ENCODE data around the gene RBMY1D.
"Not testable (repeated sequence)": the region's sequence is repeated elsewhere in the genome, so short reads cannot be mapped to it uniquely, and the experiment has no call there.

The RBMY1D gene

GRCh38 chrY:21894426-21894825 is at the start of gene RBMY1D:
Gene RBMY1D, minus strand, starts transcription at chrY:21894526. Its CDS starts 2,013 bp downstream, at chrY:21892513.
- not testable (repeated sequence) for DNase-seq (ENCODE audit: low read depth in 2 of 2)

- DNase-seq (ENCODE audit: low read depth in 2 of 2): not testable (repeated sequence)
Observed at GRCh38 chrY:21917932-21918331, 23.6 kb upstream of the RBMY1D start, which contains the start of gene RBMY1E. Gene RBMY1E, minus strand, starts transcription at chrY:21918032. Its CDS starts 1,978 bp downstream, at chrY:21916054.

- not testable (repeated sequence) for DNase-seq (ENCODE audit: low read depth in 2 of 2)
Observed at GRCh38 chrY:21869407-21870076, 24.8 kb downstream of the RBMY1D start.

- DNase-seq (ENCODE audit: low read depth in 2 of 2): no peak
Observed at GRCh38 chrY:21845481-21845880, 48.8 kb downstream of the RBMY1D start.

- no peak for DNase-seq (ENCODE audit: low read depth in 2 of 2)
Observed at GRCh38 chrY:21842090-21842489, 52.2 kb downstream of the RBMY1D start.

DNA sequence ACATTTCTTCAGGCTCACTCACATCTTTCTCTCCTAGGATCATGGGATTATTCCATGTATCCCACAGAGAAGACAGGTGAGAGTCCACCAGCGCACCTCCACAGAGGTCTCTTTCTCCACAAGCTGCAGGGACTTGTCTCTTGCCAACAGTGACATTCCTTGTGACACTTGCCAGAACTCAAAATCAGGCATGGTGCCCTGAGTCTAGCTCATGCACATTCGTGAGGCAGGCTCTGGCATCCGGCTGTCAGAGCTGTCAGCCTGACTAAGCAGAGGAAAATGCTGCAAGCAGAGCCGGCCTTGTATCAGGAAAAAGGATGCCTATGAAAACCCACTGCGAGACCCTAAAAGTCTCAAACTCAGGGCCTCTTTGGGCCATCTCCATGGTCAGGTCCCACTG is 54.8 kb downstream of the RBMY1D start:
- no peak for DNase-seq (ENCODE audit: low read depth in 2 of 2)

- no peak for DNase-seq (ENCODE audit: low read depth in 2 of 2)
Observed at GRCh38 chrY:21836343-21836742, 58.0 kb downstream of the RBMY1D start.

DNA sequence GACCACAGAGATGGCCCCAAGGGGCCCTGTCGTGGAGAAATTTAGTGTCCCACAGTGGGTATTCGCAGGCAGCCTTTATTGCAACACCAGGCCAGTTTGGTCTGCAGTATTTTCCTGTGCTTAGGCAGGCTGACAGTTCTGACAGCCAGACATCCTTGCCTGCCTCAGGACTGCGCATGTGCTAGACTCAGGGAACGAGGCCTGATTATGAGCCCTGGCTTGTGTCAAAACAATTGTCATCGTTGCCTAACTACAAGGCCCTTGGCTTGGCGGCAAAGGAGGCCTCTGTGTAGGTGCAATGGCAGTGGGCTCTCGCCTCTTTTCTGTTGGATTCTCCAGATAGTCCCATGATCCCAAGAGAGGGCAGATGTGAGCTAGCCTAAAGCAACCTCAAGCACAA is 59.3 kb downstream of the RBMY1D start:
- no peak for DNase-seq (ENCODE audit: low read depth in 2 of 2)
